HEK293T (cell line): ENCODE results near the gene CARD14.

Experiments
- ARNT ChIP-seq: fragments of 450-650 bp; IDR thresholded peaks from 2 replicates; pipeline ENCODE4 v1.6.1; 2017; ENCODE audit warnings: mild to moderate bottlenecking
- BHLHE40 ChIP-seq: fragments of 450-650 bp; IDR thresholded peaks from 2 replicates; pipeline ENCODE4 v1.6.1; 2016; ENCODE audit warnings: mild to moderate bottlenecking, moderate library complexity, borderline replicate concordance
- ELF4 ChIP-seq: fragments of 450-650 bp; IDR thresholded peaks from 2 replicates; pipeline ENCODE4 v1.6.1; 2017; ENCODE audit warnings: antibody characterized with exemption
- FOXA1 ChIP-seq: fragments of 450-650 bp; IDR thresholded peaks from 2 replicates; pipeline ENCODE4 v1.6.1; 2016; ENCODE audit warnings: mild to moderate bottlenecking
- FOXK2 ChIP-seq: fragments of 450-650 bp; IDR thresholded peaks from 2 replicates; pipeline ENCODE4 v1.6.1; 2016; ENCODE audit warnings: mild to moderate bottlenecking
- LEF1 ChIP-seq: fragments of 450-650 bp; IDR thresholded peaks from 2 replicates; pipeline ENCODE4 v1.6.1; 2017; ENCODE audit warnings: mild to moderate bottlenecking, borderline replicate concordance
- SP1 ChIP-seq: fragments of 450-650 bp; IDR thresholded peaks from 2 replicates; pipeline ENCODE4 v1.6.1; 2017
- SUZ12 ChIP-seq: fragments of 450-650 bp; IDR thresholded peaks from 2 replicates; pipeline ENCODE4 v1.6.1; 2016; ENCODE audit warnings: mild to moderate bottlenecking
- TARDBP ChIP-seq: fragments of 450-650 bp; IDR thresholded peaks from 2 replicates; pipeline ENCODE4 v1.6.1; 2016
- ZNF384 ChIP-seq: fragments of 450-650 bp; IDR thresholded peaks from 2 replicates; pipeline ENCODE4 v1.6.1; 2016

DNA sequence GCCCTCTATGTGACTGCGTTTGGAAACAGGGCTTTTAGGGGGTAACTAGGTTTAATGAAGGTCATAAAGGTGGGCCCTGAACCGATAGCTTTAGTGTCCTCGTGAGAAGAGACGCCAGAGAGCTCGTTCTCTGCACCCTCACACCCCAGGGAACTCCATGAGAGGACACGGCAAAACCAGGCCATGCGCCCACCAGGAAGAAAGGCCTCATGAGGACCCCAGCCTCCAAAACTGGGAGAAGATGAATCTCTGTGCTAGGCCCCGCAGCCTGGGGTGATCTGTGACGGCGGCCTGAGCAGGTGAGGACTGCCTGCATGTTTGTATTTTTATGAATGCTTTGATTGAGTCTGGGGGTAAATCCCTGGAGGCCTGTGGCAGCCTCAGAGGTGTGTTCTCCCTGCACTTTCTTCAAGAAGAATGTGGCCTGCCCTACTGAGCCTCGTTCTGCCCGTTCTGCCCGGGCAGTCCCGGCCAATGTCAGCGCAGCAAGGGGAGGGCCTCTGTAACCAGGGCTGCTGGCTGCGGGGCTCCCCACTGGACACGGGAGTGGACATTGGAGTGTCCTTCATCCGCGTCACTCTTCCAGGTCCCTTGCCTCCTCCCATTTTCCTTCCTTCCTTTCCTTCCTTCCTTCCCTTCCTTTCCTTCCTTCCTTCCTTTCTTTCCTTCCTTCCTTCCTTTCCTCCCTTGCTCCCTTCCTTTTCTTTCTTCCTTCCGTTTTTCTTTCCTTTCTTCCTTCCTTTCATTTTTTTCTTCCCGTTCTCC lies 84.0 kb downstream of the CARD14 start:
- TF ChIP-seq ZNF384 (no peak), SUZ12 (no peak), ELF4 (no peak), SP1 (no peak), LEF1 (no peak), BHLHE40 (no peak), FOXK2 (no peak), TARDBP (no peak), ARNT (no peak), FOXA1 (no peak)
